ENCODE data around the gene NDST3.

GRCh38 chr4:118279328-118279727, 245.0 kb downstream of the NDST3 start:
- no peak for TF ChIP-seq EZH2 (IDR thresholded peaks at IDR 0.05)
- TF ChIP-seq FOXP2 (optimal IDR thresholded peaks at IDR 0.05; ENCODE audit: control extremely low read depth, extremely low read length, insufficient read depth), result no peak
